Upper lobe of right lung (tissue), 1 donor: Measurements from ENCODE around the gene TMEM131. TPM values are rescaled to one million over a fixed set of nuclear protein-coding genes. Genes with fewer than 3 reads are reported as not detected.
"Not testable (repeated sequence)": the region's sequence is repeated elsewhere in the genome, so short reads cannot be mapped to it uniquely, and the experiment has no call there.

Experiments used
- ATAC-seq: fragments of 200-7000 bp; cut with Tn5 transposase; one replicate; pipeline ENCODE4 v1.9.1; 2020; ENCODE audit warnings: mild to moderate bottlenecking, moderate library complexity
- DNase-seq: peaks from one replicate; pipeline ENCODE4 v3.0.0-alpha.2; 2020
- H3K27ac ChIP-seq: fragments of 200-600 bp; one replicate; pipeline ENCODE4 v1.8.0; 2022
- H3K27me3 ChIP-seq: fragments of 200-600 bp; one replicate; pipeline ENCODE4 v1.8.0; 2022; ENCODE audit warnings: mild to moderate bottlenecking
- H3K36me3 ChIP-seq: fragments of 200-600 bp; one replicate; pipeline ENCODE4 v1.8.0; 2022
- H3K4me1 ChIP-seq: fragments of 200-600 bp; one replicate; pipeline ENCODE4 v1.8.0; 2022
- H3K4me3 ChIP-seq: fragments of 200-600 bp; one replicate; pipeline ENCODE4 v1.8.0; 2022; ENCODE audit warnings: mild to moderate bottlenecking
- H3K9me3 ChIP-seq: fragments of 200-600 bp; one replicate; pipeline ENCODE4 v1.8.0; 2022
- CTCF ChIP-seq: fragments of 200-600 bp; IDR thresholded peaks from one replicate; pipeline ENCODE4 v1.8.0; 2022; ENCODE audit warnings: antibody characterized with exemption
- intact Hi-C: fragments of 100-400 bp; cut with DNase I; formaldehyde crosslinking; loops from one replicate; pipeline ENCODE4 v1.11.0; 2022
- total RNA-seq: library from RNA; stranded (reverse); fragmentation: NEBNext Ultra II Directional; extraction: Animal tissue kit (Norgen Biotek cat#: 25700); gene quantifications from one replicate; pipeline ENCODE4 v1.2.1, GENCODE V29; 2021
- donor health status: DM: no; HTN: yes; CAD: no; lungs with severe emphysema.

Gene TMEM131
- total RNA-seq, 1 donor from 2014 or later: 43.3 TPM

DNA sequence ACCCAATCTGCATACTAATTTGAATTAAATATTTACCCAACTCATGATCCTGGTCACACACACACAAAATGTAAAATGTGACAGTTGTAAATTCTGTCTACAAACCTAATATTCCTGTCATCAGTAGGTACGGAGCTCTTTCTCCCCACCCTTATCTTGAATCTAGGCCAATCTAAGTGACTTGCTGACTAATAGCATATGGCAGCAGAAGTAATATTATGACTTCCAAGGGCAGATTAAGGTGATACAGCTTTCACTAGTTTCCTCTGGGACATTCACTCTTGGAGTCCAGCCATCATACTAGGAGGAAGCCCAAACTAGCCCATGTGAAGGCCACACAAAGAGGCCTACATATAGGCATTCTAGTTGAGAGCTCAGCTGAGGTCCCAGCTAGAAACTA, 89.4 kb downstream of the TMEM131 start:
- no peak for ATAC-seq
- TF ChIP-seq CTCF: no peak
- H3K27me3 ChIP-seq: no peaks in the 10 kb centered on the region
- no peak overlapping the region for H3K27ac ChIP-seq
- H3K4me1 ChIP-seq: no peaks in the 10 kb centered on the region
- intact Hi-C loops: no loop called here
- H3K9me3 ChIP-seq: no peaks in the 10 kb centered on the region
- no peak overlapping the region for H3K4me3 ChIP-seq
- DNase-seq: no peak
- peaks cover 18% of the 10 kb centered on the region for H3K36me3 ChIP-seq

DNA sequence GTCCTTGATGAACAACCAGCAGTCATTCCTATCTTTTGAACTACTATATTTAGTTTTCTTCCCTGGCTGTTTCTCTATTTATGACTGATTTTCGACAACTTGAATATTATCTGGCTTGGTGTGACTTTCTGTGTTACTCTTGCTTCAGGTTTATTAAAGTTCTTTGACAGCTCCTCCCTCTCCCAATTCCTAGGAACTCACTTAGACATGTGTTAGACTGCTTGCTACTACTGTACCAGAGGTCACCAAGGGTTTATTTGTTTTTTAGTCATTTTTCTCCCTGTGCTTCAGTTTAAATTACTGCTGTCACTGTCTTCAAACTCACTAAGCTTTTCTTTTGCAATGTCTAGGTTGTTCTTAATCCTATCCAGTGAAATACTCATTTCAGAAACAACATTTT, 90.5 kb downstream of the TMEM131 start:
- Histone ChIP-seq H3K36me3 (peaks cover 18% of the 10 kb centered on the region), H3K4me1 (no peaks in the 10 kb centered on the region), H3K9me3 (no peaks in the 10 kb centered on the region), H3K4me3 (no peak overlapping the region), H3K27ac (no peak overlapping the region), H3K27me3 (no peaks in the 10 kb centered on the region)
- ATAC-seq (no peak), DNase-seq (no peak)
- TF ChIP-seq CTCF: no peak
- intact Hi-C loops: no loop called here

GRCh38 chr2:97901862-97902261, 93.9 kb downstream of the TMEM131 start:
- H3K27ac ChIP-seq: no peak overlapping the region
- TF ChIP-seq CTCF: no peak
- ATAC-seq: no peak

GRCh38 chr2:97900806-97901205, 94.9 kb downstream of the TMEM131 start:
- H3K27me3 ChIP-seq: no peaks in the 10 kb centered on the region

More at GRCh38 chr2:97901862-97902261, 93.9 kb downstream of the TMEM131 start:
- Histone ChIP-seq H3K27me3 (no peaks in the 10 kb centered on the region), H3K36me3 (peaks cover 6% of the 10 kb centered on the region), H3K4me3 (no peak overlapping the region), H3K4me1 (no peaks in the 10 kb centered on the region), H3K9me3 (no peaks in the 10 kb centered on the region)
- no peak for DNase-seq
- intact Hi-C loops: no loop called here

GRCh38 chr2:97893042-97893441, 102.7 kb downstream of the TMEM131 start:
- H3K36me3 ChIP-seq, H3K4me3 ChIP-seq, ATAC-seq: not testable (repeated sequence)

More at GRCh38 chr2:97900806-97901205, 94.9 kb downstream of the TMEM131 start:
- Histone ChIP-seq H3K36me3 (no peaks in the 10 kb centered on the region), H3K27ac (no peak overlapping the region), H3K4me1 (no peaks in the 10 kb centered on the region), H3K9me3 (no peaks in the 10 kb centered on the region), H3K4me3 (no peak overlapping the region)
- no peak for DNase-seq
- intact Hi-C loops: no loop called here
- no peak for ATAC-seq
- no peak for TF ChIP-seq CTCF

GRCh38 chr2:97891611-97892010, 104.1 kb downstream of the TMEM131 start:
- ATAC-seq (no peak), DNase-seq (no peak)
- H3K27me3 ChIP-seq: no peaks in the 10 kb centered on the region
- peaks cover 11% of the 10 kb centered on the region for H3K36me3 ChIP-seq
- H3K27ac ChIP-seq: no peak overlapping the region
- H3K9me3 ChIP-seq: no peaks in the 10 kb centered on the region
- H3K4me3 ChIP-seq: no peak overlapping the region
- intact Hi-C loops: no loop called here
- H3K4me1 ChIP-seq: no peaks in the 10 kb centered on the region
- TF ChIP-seq CTCF: no peak

More at GRCh38 chr2:97893042-97893441, 102.7 kb downstream of the TMEM131 start:
- H3K9me3 ChIP-seq, H3K27me3 ChIP-seq, H3K27ac ChIP-seq, H3K4me1 ChIP-seq, DNase-seq, intact Hi-C loops: not testable (repeated sequence)
